HG03571 (cell line): ENCODE data around the gene GRAMD4.
"Not testable (repeated sequence)": the region's sequence is repeated elsewhere in the genome, so short reads cannot be mapped to it uniquely, and the experiment has no call there.

Source experiments
- ATAC-seq: cut with Tn5 transposase; IDR thresholded peaks from one replicate; pipeline ENCODE4 v1.9.1; 2021; ENCODE audit not compliant: unreplicated experiment

Gene GRAMD4

GRCh38 chr22:46617986-46618647 lies 2.1 kb upstream of the GRAMD4 start:
- no peak for ATAC-seq

GRCh38 chr22:46618667-46619066 lies 1.5 kb upstream of the GRAMD4 start:
- ATAC-seq = no peak

GRCh38 chr22:46619240-46619829 lies 851 bp upstream of the GRAMD4 start:
- ATAC-seq = no peak

GRCh38 chr22:46620588-46621242 lies 529 bp downstream of the GRAMD4 start:
- no peak for ATAC-seq

- ATAC-seq = not testable (repeated sequence)
Measured at GRCh38 chr22:46621243-46621930, 1.2 kb downstream of the GRAMD4 start.

GRCh38 chr22:46622081-46622521 lies 1.9 kb downstream of the GRAMD4 start:
- no peak for ATAC-seq

- ATAC-seq = no peak
Measured at GRCh38 chr22:46625113-46625842, 5.1 kb downstream of the GRAMD4 start.

GRCh38 chr22:46625843-46626349 lies 5.7 kb downstream of the GRAMD4 start:
- no peak for ATAC-seq

- no peak for ATAC-seq
Measured at GRCh38 chr22:46626356-46626755, 6.2 kb downstream of the GRAMD4 start.

- no peak for ATAC-seq
Measured at GRCh38 chr22:46626911-46627805, 7.0 kb downstream of the GRAMD4 start.

GRCh38 chr22:46627806-46628482 lies 7.8 kb downstream of the GRAMD4 start:
- ATAC-seq = no peak

GRCh38 chr22:46628756-46629155 lies 8.6 kb downstream of the GRAMD4 start:
- no peak for ATAC-seq

- no peak for ATAC-seq
Measured at GRCh38 chr22:46629291-46629690, 9.1 kb downstream of the GRAMD4 start.

GRCh38 chr22:46631113-46631512 lies 10.9 kb downstream of the GRAMD4 start:
- no peak for ATAC-seq

GRCh38 chr22:46632646-46633249 lies 12.6 kb downstream of the GRAMD4 start:
- ATAC-seq = no peak

GRCh38 chr22:46633334-46633890 lies 13.2 kb downstream of the GRAMD4 start:
- no peak for ATAC-seq

GRCh38 chr22:46634011-46634699 lies 14.0 kb downstream of the GRAMD4 start:
- no peak for ATAC-seq
